ENCODE data around the gene CTNND2.

Gene CTNND2

GRCh38 chr5:11046160-11046559, 858.1 kb downstream of the CTNND2 start:
- TF ChIP-seq SP1 (IDR thresholded peaks at IDR 0.05) (no peak), LEF1 (IDR thresholded peaks at IDR 0.05; ENCODE audit: borderline replicate concordance) (no peak), FOXA1 (IDR thresholded peaks at IDR 0.05) (no peak), ARNT (IDR thresholded peaks at IDR 0.05) (no peak), TARDBP (IDR thresholded peaks at IDR 0.05) (no peak), HDGF (IDR thresholded peaks at IDR 0.05; ENCODE audit: borderline replicate concordance) (no peak), SUZ12 (IDR thresholded peaks at IDR 0.05) (no peak), BHLHE40 (IDR thresholded peaks at IDR 0.05; ENCODE audit: borderline replicate concordance) (no peak)
- DNase-seq (ENCODE audit: extremely low spot score) = no peak
- ChIA-PET POLR2A (no interaction called here), CTCF (no interaction called here)

- TF ChIP-seq LEF1 (IDR thresholded peaks at IDR 0.05; ENCODE audit: borderline replicate concordance) = no peak
- TF ChIP-seq SUZ12 (IDR thresholded peaks at IDR 0.05) = no peak
- no peak for TF ChIP-seq FOXM1 (IDR thresholded peaks at IDR 0.05; ENCODE audit: borderline replicate concordance)
- TF ChIP-seq TARDBP (IDR thresholded peaks at IDR 0.05) = no peak
- no peak for TF ChIP-seq NFRKB (IDR thresholded peaks at IDR 0.05)
- no peak for TF ChIP-seq FOXK2 (IDR thresholded peaks at IDR 0.05)
- TF ChIP-seq ELF4 (IDR thresholded peaks at IDR 0.05) = no peak
- TF ChIP-seq FOXA1 (IDR thresholded peaks at IDR 0.05) = no peak
- no peak for TF ChIP-seq L3MBTL2 (conservative IDR thresholded peaks at IDR 0.05)
- TF ChIP-seq SP1 (IDR thresholded peaks at IDR 0.05) = no peak
- no peak for TF ChIP-seq PKNOX1 (IDR thresholded peaks at IDR 0.05)
- TF ChIP-seq BHLHE40 (IDR thresholded peaks at IDR 0.05; ENCODE audit: borderline replicate concordance) = no peak
- TF ChIP-seq ARNT (IDR thresholded peaks at IDR 0.05) = no peak
- no peak for TF ChIP-seq HDGF (IDR thresholded peaks at IDR 0.05; ENCODE audit: borderline replicate concordance)
- TF ChIP-seq ZNF384 (IDR thresholded peaks at IDR 0.05) = no peak
- no peak for TF ChIP-seq CTBP1 (IDR thresholded peaks at IDR 0.05; ENCODE audit: borderline replicate concordance)
- ChIA-PET CTCF (no interaction called here), POLR2A (no interaction called here)
- DNase-seq (ENCODE audit: extremely low spot score) = no peak
These were observed 858.8 kb downstream of the CTNND2 start for GRCh38 chr5:11045411-11045810.

- CTCF ChIA-PET = no interaction called here
- POLR2A ChIA-PET = no interaction called here
These were observed 859.7 kb downstream of the CTNND2 start for GRCh38 chr5:11044581-11044980.

GRCh38 chr5:11043881-11044280, 860.4 kb downstream of the CTNND2 start:
- POLR2A ChIA-PET = no interaction called here
- DNase-seq (ENCODE audit: extremely low spot score) = no peak
- CTCF ChIA-PET = no interaction called here
- TF ChIP-seq SUZ12 (IDR thresholded peaks at IDR 0.05) = no peak
- no peak for TF ChIP-seq CTBP1 (IDR thresholded peaks at IDR 0.05; ENCODE audit: borderline replicate concordance)
- no peak for TF ChIP-seq FOXM1 (IDR thresholded peaks at IDR 0.05; ENCODE audit: borderline replicate concordance)
- no peak for TF ChIP-seq SP1 (IDR thresholded peaks at IDR 0.05)
- TF ChIP-seq ARNT (IDR thresholded peaks at IDR 0.05) = no peak
- no peak for TF ChIP-seq FOXA1 (IDR thresholded peaks at IDR 0.05)
- TF ChIP-seq L3MBTL2 (conservative IDR thresholded peaks at IDR 0.05) = no peak
- no peak for TF ChIP-seq FOXK2 (IDR thresholded peaks at IDR 0.05)
- no peak for TF ChIP-seq TARDBP (IDR thresholded peaks at IDR 0.05)
- TF ChIP-seq ELF4 (IDR thresholded peaks at IDR 0.05) = no peak
- TF ChIP-seq LEF1 (IDR thresholded peaks at IDR 0.05; ENCODE audit: borderline replicate concordance) = no peak
- TF ChIP-seq BHLHE40 (IDR thresholded peaks at IDR 0.05; ENCODE audit: borderline replicate concordance) = no peak
- TF ChIP-seq PKNOX1 (IDR thresholded peaks at IDR 0.05) = no peak
- TF ChIP-seq ZNF384 (IDR thresholded peaks at IDR 0.05) = no peak

More at GRCh38 chr5:11044581-11044980, 859.7 kb downstream of the CTNND2 start:
- no peak for DNase-seq (ENCODE audit: extremely low spot score)
- TF ChIP-seq HDGF (IDR thresholded peaks at IDR 0.05; ENCODE audit: borderline replicate concordance) (no peak), BHLHE40 (IDR thresholded peaks at IDR 0.05; ENCODE audit: borderline replicate concordance) (no peak), PKNOX1 (IDR thresholded peaks at IDR 0.05) (no peak), SP1 (IDR thresholded peaks at IDR 0.05) (no peak), CTBP1 (IDR thresholded peaks at IDR 0.05; ENCODE audit: borderline replicate concordance) (no peak), FOXA1 (IDR thresholded peaks at IDR 0.05) (no peak), L3MBTL2 (conservative IDR thresholded peaks at IDR 0.05) (no peak), SUZ12 (IDR thresholded peaks at IDR 0.05) (no peak), ELF4 (IDR thresholded peaks at IDR 0.05) (no peak), LEF1 (IDR thresholded peaks at IDR 0.05; ENCODE audit: borderline replicate concordance) (no peak), ZNF384 (IDR thresholded peaks at IDR 0.05) (no peak), FOXM1 (IDR thresholded peaks at IDR 0.05; ENCODE audit: borderline replicate concordance) (no peak)

- DNase-seq (ENCODE audit: extremely low spot score) = no peak
- ChIA-PET POLR2A (no interaction called here), CTCF (no interaction called here)
- TF ChIP-seq ARNT (IDR thresholded peaks at IDR 0.05) = no peak
- TF ChIP-seq ELF4 (IDR thresholded peaks at IDR 0.05) = no peak
- TF ChIP-seq TARDBP (IDR thresholded peaks at IDR 0.05) = no peak
- no peak for TF ChIP-seq CTBP1 (IDR thresholded peaks at IDR 0.05; ENCODE audit: borderline replicate concordance)
- TF ChIP-seq HDGF (IDR thresholded peaks at IDR 0.05; ENCODE audit: borderline replicate concordance) = no peak
- no peak for TF ChIP-seq L3MBTL2 (conservative IDR thresholded peaks at IDR 0.05)
- no peak for TF ChIP-seq FOXK2 (IDR thresholded peaks at IDR 0.05)
- TF ChIP-seq PKNOX1 (IDR thresholded peaks at IDR 0.05) = no peak
- no peak for TF ChIP-seq FOXM1 (IDR thresholded peaks at IDR 0.05; ENCODE audit: borderline replicate concordance)
- no peak for TF ChIP-seq FOXA1 (IDR thresholded peaks at IDR 0.05)
- no peak for TF ChIP-seq NFRKB (IDR thresholded peaks at IDR 0.05)
- no peak for TF ChIP-seq ZNF384 (IDR thresholded peaks at IDR 0.05)
These were observed 863.9 kb downstream of the CTNND2 start for GRCh38 chr5:11040345-11040744.

- ChIA-PET POLR2A (no interaction called here), CTCF (no interaction called here)
- TF ChIP-seq FOXM1 (IDR thresholded peaks at IDR 0.05; ENCODE audit: borderline replicate concordance) (no peak), HDGF (IDR thresholded peaks at IDR 0.05; ENCODE audit: borderline replicate concordance) (no peak), SP1 (IDR thresholded peaks at IDR 0.05) (no peak), L3MBTL2 (conservative IDR thresholded peaks at IDR 0.05) (no peak)
- DNase-seq (ENCODE audit: extremely low spot score) = no peak
These were observed 865.5 kb downstream of the CTNND2 start for GRCh38 chr5:11038772-11039171.

Data from HEK293T (cell line).